NCI-H345 treated with DMSO at 0.1 percent for 48 hours (cell line): ENCODE measurements around the gene IL15.
"Not testable (repeated sequence)": the region's sequence is repeated elsewhere in the genome, so short reads cannot be mapped to it uniquely, and the experiment has no call there.

Experiments
- DNase-seq: peaks from one replicate; lab custom pipeline; 2025; ENCODE audit not compliant: unreplicated experiment; lab: John Stamatoyannopoulos, UW

The IL15 gene

DNA sequence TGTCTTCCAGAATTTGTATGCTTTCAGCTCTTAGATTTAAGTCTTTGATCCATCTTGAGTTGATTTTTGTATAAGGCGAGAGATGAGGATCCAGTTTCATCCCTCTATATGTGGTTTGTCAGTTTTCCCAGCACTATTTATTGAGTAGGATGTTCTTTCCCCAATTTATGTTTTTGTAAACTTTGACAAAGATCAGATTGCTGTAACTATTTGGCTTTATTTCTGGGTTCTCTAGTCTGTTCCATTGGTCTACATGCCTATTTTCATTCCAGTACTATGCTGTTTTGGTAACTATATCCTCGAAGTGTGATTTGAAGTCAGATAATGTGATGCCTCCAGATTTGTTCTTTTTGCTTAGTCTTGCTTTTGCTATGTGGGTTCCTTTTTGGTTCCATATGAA lies 60.7 kb downstream of the IL15 start:
- no peak for DNase-seq

DNA sequence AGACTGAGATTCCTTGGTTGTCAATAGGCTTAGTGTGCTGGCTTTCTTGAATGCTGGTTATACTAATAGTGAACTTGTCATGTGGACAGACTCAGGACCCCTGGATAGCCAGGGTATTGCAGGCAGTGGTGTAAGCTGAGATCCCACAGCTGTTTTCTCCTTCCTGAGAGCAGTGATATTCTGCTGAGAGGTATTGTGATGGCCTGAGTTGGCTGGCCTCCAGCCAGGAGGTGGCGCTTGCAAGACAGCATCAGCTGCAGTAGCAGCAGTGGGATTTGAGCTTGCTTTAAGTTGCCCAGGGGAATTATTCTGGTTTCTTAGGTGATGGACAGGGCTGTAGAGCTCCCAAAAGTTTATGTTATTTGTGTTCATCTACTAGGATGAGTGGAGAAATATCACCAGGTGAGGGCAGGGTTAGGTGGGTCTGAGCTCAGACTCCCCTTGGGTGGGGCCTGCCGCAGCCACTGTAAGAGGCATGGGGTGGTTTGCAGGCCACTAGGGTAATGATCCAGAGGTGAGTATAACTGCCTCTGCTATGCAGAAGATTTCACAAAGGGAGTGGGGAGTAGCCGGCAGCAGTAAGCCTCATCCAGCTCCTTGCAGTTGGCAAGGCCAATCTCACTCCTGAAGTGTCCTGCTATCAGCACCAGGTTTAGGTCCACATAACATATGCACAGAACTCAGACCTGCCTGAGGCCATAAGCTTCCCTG lies 66.2 kb downstream of the IL15 start:
- no peak for DNase-seq

DNA sequence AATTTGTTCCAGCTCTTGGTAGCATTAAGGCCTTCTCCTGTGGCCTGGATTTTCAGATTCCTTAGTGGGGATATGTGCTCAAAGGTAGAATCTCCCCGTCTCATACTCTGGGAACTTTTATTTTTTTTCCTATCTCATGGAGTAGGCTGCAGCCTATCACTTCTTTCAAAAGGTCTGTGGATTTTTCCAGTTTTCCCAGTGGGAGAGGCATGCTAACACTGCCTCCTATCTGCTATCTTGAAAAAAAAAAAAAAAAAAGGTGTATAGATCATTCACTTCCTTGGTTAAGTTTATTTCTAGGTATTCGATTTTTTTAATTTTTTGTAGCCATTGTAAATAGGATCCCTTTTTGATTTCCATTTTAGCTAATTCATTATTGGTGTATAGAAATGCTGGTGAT lies 67.1 kb downstream of the IL15 start:
- DNase-seq, result no peak

DNA sequence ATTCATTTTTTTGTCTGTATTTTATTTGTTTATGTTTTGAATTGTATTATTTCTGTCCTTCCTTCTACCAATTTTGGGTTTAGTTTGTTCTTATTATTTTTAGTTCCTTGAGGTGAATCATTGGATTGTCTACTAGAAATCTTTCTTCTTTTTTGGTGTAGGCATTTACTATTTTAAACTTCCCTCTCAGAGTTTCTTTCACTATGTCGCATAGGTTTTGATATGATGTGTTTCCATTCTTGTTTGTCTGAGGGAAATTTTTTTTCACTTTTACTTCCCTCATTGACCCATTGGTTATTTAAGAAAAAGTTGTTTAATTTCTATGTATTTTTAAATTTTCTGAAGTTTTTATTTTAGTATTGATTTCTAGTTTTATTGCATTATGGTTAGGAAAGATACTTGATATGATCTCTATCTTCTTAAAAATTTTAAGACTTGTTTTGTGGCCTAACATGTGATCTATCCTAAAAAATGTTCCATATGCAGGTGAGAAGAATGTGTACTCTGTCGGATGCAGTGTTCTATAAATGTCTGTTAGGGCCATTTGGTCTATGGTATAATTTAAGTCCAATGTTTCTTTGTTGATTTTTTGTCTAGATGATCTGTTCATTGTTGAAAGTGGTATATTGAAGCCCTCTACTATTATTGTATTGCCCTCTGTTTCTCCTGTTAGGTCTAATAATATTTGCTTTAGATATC lies 68.8 kb downstream of the IL15 start:
- DNase-seq, result no peak

DNA sequence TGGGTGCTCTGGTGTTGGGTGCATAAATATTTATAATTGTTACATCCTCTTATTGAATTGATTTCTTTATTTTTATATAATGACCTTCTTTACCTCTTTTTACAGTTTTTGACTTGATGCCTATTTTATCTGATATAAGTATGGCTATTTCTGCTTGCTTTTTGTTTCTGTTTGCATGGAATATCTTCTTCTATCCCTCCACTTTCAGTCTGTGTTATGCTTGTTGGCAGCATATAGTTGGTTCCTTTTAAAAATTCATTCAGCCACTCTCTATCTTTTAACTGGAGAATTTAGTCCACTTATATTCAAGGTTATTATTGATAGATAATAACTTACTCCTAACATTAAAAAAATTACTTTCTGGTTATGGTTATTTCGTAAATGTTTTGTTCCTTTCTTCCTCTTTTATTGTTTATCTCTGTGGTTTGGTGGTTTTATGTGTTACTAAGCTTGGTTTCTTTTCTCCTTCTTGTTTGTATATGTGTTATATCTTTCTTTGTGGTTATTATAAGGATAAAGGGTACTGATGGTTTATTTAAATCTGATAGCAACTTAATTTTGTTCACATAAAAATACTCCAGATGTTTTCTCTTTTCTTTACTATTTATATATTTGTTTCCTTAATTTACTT lies 69.5 kb downstream of the IL15 start:
- DNase-seq, result no peak

DNA sequence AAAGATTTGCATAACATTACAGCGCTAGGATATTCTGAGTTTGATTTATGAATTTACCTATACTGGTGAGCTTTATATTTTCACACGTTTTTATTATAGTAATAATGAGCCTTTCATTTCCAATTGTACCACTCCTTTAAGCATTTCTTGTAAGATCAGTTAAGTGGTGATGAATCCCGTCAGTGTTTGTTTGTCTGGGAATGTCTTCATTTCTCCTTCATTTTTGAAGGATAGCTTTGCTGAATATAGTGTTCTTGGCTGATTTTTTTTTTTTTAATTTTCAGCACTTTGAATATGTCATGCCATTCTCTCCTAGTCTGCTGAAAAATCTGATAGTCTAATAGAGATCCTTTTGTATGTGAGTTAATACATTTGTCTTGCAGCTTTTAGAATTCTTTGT lies 70.1 kb downstream of the IL15 start:
- DNase-seq, result no peak

DNA sequence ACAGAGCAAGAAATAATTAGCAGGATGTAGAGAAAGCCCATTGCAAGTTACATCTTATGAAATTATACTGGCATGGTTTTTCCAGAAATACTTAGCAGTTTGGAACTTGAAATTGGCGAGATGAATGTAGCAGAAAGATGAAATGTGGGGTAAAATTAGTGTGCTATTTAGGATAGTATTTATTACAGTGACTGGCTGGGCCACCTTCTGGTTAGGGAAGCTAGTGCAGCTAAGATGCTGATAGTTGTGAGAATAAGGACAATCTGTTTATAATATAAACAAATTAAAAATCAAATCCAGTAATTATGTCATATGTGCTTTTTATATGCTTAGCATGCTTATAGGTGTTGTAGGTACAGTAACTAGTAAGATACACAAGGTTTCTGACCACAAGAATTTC lies 74.8 kb downstream of the IL15 start:
- DNase-seq, result no peak

DNA sequence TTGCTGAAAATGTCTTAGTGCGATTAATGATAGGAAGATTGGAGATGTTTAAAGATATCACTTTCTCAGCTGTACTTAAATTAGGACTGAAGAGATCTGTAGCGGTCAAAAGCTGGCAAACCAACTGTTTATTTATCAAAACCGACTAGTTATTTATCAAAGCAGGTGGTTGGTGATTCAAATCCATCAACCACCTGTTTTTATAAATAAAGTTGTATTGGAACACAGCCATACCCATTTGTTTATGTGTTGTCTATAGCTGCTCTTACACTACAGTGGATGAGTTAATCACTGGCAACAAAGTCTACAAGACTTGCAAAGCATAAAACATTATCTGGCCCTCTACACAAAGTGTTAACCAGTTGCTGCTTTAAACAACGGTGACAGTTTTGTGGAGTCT lies 76.8 kb downstream of the IL15 start:
- DNase-seq, result no peak

DNA sequence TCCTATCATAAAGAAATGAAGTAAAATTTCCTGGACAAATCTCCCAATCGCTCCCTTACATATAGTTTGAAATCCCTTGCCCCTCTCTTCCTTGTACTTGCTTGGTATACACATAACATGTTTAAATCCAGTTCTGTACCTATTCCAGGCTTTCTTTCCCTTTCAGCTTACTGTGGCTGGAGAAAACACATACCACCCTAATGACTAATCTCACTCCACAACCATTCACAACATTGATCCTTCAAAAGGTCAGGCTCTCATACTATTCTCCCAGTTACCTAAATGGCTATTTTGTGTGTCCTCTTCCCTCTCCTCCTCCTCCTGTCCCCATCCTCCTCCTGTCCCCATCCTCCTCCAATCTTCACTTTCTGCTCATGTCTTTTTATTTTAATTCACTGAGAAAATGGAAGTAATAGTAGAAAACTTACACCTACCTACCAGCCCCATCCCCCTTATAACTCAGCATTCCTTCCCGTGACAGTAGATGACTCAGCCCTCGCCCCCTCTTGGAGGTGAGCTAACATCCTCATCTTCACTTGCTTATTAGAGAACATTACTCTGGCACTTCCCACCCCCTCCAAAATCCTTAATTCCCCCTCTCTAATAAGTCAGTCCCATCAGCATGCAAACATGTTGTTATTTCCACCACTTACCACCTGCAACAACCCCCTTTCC lies 77.5 kb downstream of the IL15 start:
- DNase-seq, result no peak

DNA sequence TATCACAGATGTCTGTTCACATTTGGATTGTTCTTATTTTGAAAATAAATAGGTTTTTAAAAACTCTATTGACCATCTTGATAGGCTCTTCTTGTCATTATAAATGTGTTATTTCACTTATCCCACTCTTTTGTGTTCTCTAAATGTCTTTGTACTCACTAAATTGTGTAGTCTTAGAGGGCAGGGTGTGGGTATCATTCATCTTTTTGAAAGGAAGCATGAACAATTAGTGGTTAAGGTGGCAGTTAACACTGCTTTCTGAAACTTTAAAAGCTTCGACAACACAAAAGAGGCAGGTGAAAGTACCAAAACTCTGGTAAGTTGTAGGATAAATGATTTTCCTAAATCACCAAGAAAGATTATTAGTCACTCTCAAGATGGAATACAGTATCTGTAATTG lies 83.2 kb downstream of the IL15 start:
- no peak for DNase-seq

DNA sequence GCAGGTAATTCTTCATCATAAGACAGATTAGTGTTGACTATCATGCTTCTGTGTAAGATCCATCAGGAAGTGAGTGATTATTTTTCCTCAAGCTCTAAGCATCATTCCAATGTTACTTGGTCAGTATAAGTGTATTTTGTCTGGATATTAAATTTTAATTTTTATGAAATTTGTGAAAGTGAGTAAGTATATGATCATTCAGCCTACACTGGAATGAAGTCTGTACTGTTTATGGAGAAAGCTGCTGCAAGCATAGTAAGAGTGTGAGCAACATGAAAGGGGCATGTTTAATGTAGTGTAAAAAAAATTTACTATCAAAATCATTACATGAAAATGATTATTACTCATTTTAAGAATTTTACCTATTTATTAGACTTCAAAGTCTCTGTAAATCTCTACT lies 84.8 kb downstream of the IL15 start:
- no peak for DNase-seq

DNA sequence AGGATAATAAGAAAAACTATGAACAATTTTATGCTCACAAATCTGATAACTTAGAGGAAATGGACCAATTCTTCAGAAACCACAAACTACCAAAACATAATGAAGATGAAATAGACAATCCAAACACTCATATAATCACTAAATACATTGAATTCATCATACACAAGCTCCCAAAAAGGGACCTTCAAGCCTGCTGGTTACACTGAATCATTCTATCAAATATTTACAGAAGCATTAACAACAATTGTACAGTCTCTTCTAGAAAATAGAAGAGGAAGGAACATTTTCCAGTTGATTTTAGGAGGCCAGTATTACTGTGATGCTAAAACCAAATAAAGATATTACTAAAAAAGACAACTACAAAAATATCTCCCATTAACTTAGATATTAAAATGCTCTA lies 88.3 kb downstream of the IL15 start:
- no peak for DNase-seq

DNA sequence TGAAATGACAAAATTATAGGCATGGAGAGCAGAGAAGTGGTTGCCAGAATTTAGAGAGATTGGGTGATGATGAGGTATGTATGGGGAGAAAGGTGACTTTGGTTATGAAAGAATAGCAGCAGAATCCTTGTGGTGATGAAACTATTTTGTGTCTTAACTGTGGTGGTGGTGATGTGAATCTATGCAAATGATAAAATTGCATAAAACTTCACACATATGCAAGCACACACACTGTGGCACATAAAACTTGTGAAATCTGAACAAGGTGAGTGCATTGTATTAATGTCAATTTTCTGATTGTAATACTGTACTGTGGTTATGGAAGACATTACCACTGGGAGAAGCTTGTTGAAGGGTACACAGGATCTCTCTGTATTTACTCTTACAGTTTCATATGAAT lies 91.0 kb downstream of the IL15 start:
- no peak for DNase-seq

DNA sequence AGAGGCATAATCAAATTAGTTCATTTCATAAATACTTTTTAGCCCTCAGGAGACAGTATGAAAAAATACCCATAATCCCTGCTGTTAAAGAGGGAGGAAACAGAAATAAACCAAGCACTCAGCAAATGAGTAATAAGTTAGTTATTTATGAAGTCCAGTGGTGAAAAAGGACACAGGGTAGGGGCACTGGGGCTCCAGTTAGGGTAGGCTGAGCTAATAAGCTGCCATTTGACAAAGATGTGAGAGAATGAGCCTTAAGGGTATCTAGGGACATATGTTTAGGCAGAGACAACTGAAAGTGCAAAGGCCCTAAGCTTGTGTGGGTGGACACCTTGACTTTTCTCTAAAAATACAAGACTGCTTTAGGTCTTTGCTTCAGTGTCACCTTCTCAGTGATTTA lies 94.4 kb downstream of the IL15 start:
- DNase-seq, result no peak

DNA sequence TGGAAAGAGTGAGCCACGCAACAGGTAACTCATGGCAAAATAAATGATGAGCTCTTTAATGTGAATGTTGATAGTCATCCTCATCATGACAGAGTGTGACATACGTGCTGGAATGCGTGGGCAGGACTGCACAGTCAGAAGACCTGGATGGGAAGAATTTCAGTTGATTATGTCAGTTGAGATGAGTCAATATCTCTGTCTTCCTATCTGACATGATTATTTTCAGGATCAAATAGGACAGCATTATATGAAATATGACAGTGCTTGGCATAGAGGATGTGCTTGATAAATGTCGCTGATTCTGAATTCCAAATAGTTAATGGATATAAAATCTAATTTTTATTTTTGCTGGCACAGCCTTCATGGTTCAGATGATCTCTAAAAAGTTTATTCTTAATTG lies 95.1 kb downstream of the IL15 start:
- DNase-seq, result no peak

DNA sequence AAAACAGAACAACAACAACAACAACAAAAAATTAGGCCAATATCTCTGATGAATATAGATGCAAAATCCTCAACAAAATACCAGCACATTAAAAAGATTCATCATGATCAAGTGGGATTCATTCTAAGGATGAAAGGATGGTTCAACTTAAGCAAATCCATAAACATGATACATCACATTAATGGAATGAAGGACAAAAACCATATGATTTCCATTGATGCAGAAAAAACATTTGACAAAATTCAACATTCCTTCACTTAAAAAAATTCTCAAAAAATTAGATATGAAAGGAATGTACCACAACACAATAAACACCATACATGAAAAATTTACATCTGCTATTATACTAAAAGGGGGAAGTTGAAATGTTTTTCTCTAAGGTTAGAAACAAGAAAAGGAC lies 103.3 kb downstream of the IL15 start:
- DNase-seq, result no peak

DNA sequence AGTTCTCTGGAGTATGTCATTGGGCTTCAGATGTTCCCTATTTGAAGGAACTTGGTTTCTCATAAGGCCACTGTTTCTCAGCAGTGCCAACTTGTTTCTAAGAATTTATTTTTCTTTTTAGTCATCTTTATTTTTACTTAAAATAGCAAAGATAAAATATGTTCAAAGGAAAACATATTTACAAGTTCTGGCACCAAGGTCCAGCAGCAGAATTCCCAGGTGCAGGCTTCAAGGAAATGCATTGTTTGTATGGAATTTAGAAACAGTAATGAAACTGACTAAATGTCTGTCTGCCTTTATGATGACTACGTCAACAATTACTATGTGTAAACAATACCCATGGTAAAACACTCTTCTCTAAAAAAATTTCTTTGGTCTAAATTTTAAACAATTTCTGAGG lies 109.6 kb downstream of the IL15 start:
- DNase-seq, result no peak

DNA sequence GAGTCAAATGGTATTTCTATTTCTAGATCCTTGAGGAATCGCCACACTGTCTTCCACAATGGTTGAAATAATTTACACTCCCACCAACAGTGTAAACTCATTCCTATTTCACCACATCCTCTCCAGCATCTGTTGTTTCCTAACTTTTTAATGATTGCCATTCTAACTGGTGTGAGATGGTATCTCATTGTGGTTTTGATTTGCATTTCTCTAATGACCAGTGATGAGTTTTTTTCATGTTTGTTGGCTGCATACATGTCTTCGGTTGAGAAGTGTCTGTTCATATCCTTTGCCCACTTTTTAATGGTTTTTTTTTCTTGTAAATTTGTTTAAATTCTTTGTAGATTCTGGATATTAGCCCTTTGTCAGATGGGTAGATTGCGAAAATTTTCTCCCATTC lies 115.4 kb downstream of the IL15 start:
- not testable (repeated sequence) for DNase-seq

DNA sequence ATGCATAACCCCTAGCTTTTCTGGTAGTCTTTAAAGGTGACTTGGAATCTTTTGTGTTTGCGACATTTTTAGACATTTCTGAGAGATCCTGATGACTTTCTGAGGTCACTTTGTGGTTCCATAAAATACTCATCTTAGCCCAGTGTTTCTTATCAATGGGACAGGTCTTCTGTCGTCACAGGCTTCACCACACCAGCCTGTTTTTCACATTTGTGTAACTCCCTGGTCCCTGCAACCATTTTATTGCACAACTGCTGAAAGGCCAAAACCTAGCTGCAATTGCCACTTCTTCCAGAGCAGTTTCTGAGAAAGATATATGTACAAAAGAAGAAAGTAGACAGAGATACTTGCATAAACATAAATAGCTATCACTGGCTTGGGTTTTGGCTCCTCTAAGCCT lies 120.9 kb downstream of the IL15 start:
- no peak for DNase-seq

DNA sequence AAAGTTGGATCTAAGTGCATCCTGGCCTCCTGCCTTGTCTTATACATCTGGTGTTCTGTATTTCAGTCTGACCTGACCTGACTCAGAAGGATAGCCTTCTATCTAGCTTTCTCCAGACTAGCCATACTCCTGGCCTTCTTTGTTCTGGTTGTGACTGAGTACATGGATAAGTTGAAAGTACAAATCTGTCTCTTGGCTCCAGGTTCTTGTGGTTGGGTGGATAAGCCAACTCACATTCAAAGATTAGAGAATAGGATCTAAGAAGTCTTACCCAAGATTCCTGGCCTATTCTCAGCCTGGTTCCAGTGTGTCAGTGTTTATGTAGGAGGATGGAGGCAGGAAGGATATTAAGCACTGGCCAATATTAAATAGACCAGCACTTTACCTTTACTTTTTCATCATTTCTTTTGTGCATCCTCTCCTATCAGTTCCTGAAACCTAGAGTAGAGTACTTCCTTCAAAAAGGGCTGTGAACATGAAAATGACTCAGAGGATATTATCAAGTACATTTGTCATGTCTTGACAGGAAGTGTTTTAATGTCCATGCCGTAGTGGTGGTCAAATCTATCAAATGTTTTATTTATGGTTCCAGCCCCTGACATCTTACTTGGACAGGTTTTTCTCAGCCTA lies 123.5 kb downstream of the IL15 start:
- DNase-seq, result no peak

DNA sequence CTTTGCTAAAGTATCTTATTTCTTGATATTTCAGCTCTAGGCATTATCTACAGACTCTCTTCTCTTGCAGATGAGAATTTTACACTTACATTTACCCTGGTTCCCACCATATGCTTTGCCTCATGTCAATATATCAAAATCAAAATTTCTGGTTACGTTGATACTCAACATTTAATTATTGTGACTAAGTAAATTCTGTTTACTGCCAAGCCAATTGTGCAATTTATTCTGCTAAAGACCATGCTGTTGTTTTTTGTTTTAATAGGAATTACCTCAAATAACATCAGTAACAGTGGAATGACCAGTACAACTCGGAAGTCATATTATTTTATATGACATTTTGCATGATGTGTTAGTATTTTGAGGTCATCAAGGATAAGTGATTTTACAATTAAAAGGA lies 125.5 kb downstream of the IL15 start:
- no peak for DNase-seq

DNA sequence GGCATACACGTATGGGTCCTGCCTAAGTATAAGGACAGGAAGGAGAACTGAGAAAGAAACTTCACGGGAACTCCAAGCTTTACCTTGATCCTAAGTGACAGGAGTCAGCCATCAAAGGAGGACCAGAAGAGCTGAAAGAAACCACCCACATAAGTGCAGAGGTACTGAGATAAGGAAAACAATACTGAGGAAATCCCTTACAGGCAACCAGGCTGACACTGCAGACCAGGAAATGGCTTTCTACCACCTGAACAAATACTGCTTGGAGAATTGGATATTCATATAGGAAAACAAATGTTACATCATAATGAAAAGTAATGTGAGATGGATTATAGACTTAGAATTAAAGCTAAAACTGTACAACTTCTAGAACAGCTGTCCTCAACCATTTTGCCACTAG lies 127.0 kb downstream of the IL15 start:
- DNase-seq, result no peak
